SK-N-SH treated with all-trans-retinoic acid at 6 μM for 48 hours (cell line): ENCODE measurements around the gene MTFR1L.

Source experiments
- ATAC-seq: fragments of 200-7000 bp; cut with Tn5 transposase; 3 replicates; pipeline ENCODE4 v1.9.1; 2020; ENCODE audit warnings: mild to moderate bottlenecking, moderate library complexity
- ARNTL ChIP-seq: fragments of 450-650 bp; formaldehyde crosslinking; IDR thresholded peaks from 2 replicates; pipeline ENCODE4 v1.5.0; 2020; ENCODE audit warnings: low read depth, mild to moderate bottlenecking, moderate library complexity, borderline replicate concordance
- CREB5 ChIP-seq: fragments of 250-450 bp; sonication (Bioruptor Pico); IDR thresholded peaks from 2 replicates; pipeline ENCODE4 v1.5.1; 2020; ENCODE audit warnings: low read depth, mild to moderate bottlenecking, moderate library complexity
- CSDC2 ChIP-seq: fragments of 250-450 bp; sonication (Bioruptor Pico); IDR thresholded peaks from 2 replicates; pipeline ENCODE4 v1.5.0; 2020; ENCODE audit warnings: mild to moderate bottlenecking, moderate library complexity
- ESRRG ChIP-seq: fragments of 250-450 bp; sonication (Bioruptor Pico); IDR thresholded peaks from 2 replicates; pipeline ENCODE4 v1.6.1; 2021; ENCODE audit warnings: mild to moderate bottlenecking
- GLIS3 ChIP-seq: fragments of 250-450 bp; sonication (Bioruptor Pico); IDR thresholded peaks from 2 replicates; pipeline ENCODE4 v1.5.0; 2020; ENCODE audit warnings: mild to moderate bottlenecking, moderate library complexity
- ISL1 ChIP-seq: fragments of 250-450 bp; sonication (Bioruptor Pico); IDR thresholded peaks from 2 replicates; pipeline ENCODE4 v2.1.2; 2022; ENCODE audit warnings: mild to moderate bottlenecking, moderate library complexity
- OSR1 ChIP-seq: fragments of 250-450 bp; sonication (Bioruptor Pico); IDR thresholded peaks from 2 replicates; pipeline ENCODE4 v1.8.0; 2022; ENCODE audit warnings: moderate library complexity, mild to moderate bottlenecking, inconsistent platforms
- PATZ1 ChIP-seq: fragments of 250-450 bp; sonication (Bioruptor Pico); IDR thresholded peaks from 2 replicates; pipeline ENCODE4 v1.8.0; 2020; ENCODE audit warnings: mild to moderate bottlenecking, moderate library complexity, borderline replicate concordance
- POU6F1 ChIP-seq: fragments of 250-450 bp; sonication (Bioruptor Pico); IDR thresholded peaks from 2 replicates; pipeline ENCODE4 v1.8.0; 2021; ENCODE audit warnings: low read depth, mild to moderate bottlenecking, moderate library complexity, borderline replicate concordance
- PPARA ChIP-seq: fragments of 250-450 bp; sonication (Bioruptor Pico); IDR thresholded peaks from 2 replicates; pipeline ENCODE4 v1.5.0; 2020; ENCODE audit warnings: mild to moderate bottlenecking, borderline replicate concordance
- SNAI2 ChIP-seq: fragments of 250-450 bp; sonication (Bioruptor Pico); IDR thresholded peaks from 2 replicates; pipeline ENCODE4 v1.5.0; 2020; ENCODE audit warnings: mild to moderate bottlenecking, moderate library complexity
- TCF4 ChIP-seq: fragments of 250-450 bp; sonication (Bioruptor Pico); IDR thresholded peaks from 2 replicates; pipeline ENCODE4 v1.8.0; 2021; ENCODE audit warnings: mild to moderate bottlenecking, moderate library complexity, borderline replicate concordance
- TOX ChIP-seq: fragments of 250-450 bp; sonication (Bioruptor Pico); IDR thresholded peaks from 2 replicates; pipeline ENCODE4 v1.8.0; 2021; ENCODE audit warnings: mild to moderate bottlenecking, moderate library complexity, borderline replicate concordance
- TSHZ2 ChIP-seq: fragments of 250-450 bp; sonication (Bioruptor Pico); IDR thresholded peaks from 2 replicates; pipeline ENCODE4 v1.5.0; 2020; ENCODE audit warnings: mild to moderate bottlenecking, moderate library complexity
- ZC3H10 ChIP-seq: fragments of 250-450 bp; sonication (Bioruptor Pico); IDR thresholded peaks from 2 replicates; pipeline ENCODE4 v1.5.1; 2021; ENCODE audit warnings: mild to moderate bottlenecking, moderate library complexity
- ZFP3 ChIP-seq: fragments of 250-450 bp; sonication (Bioruptor Pico); IDR thresholded peaks from 2 replicates; pipeline ENCODE4 v1.5.0; 2020; ENCODE audit warnings: mild to moderate bottlenecking, moderate library complexity
- ZNF565 ChIP-seq: fragments of 450-650 bp; formaldehyde crosslinking; conservative IDR thresholded peaks from 2 replicates; pipeline ENCODE4 v1.5.0; 2020; ENCODE audit warnings: low read depth, mild to moderate bottlenecking, moderate library complexity
- ZNF70 ChIP-seq: fragments of 450-650 bp; formaldehyde crosslinking; IDR thresholded peaks from 2 replicates; pipeline ENCODE4 v1.5.0; 2020; ENCODE audit warnings: mild to moderate bottlenecking, moderate library complexity
- ZNF8 ChIP-seq: fragments of 450-650 bp; formaldehyde crosslinking; IDR thresholded peaks from 2 replicates; pipeline ENCODE4 v1.5.0; 2020; ENCODE audit warnings: mild to moderate bottlenecking, moderate library complexity

The MTFR1L gene

GRCh38 chr1:25803368-25803767 is 16.4 kb upstream of the MTFR1L start:
- TF ChIP-seq ZNF565 (no peak), TCF4 (no peak), PPARA (CRISPR knock-in tag) (no peak), TSHZ2 (CRISPR knock-in tag) (no peak), GLIS3 (CRISPR knock-in tag) (no peak), ARNTL (no peak), TOX (no peak), PATZ1 (CRISPR knock-in tag) (no peak), POU6F1 (no peak), CREB5 (CRISPR knock-in tag) (no peak), ISL1 (no peak), CSDC2 (CRISPR knock-in tag) (no peak), ZNF70 (no peak), SNAI2 (CRISPR knock-in tag) (no peak), ZFP3 (CRISPR knock-in tag) (no peak)
- ATAC-seq: no peak

- no peak for ATAC-seq
Observed at GRCh38 chr1:25804244-25804963, 15.3 kb upstream of the MTFR1L start.

More at GRCh38 chr1:25804244-25804963, 15.3 kb upstream of the MTFR1L start:
- TF ChIP-seq ZFP3 (CRISPR knock-in tag) (no peak), ZNF8 (no peak), CREB5 (CRISPR knock-in tag) (no peak), ZC3H10 (CRISPR knock-in tag) (no peak), PATZ1 (CRISPR knock-in tag) (no peak), TCF4 (no peak), ISL1 (no peak), TOX (no peak), ZNF565 (no peak), ARNTL (no peak), ESRRG (CRISPR knock-in tag) (no peak), OSR1 (CRISPR knock-in tag) (no peak), TSHZ2 (CRISPR knock-in tag) (no peak), POU6F1 (no peak), GLIS3 (CRISPR knock-in tag) (no peak)
